Measurements from ENCODE around the gene HSPB6. TPM values are rescaled to one million over a fixed set of nuclear protein-coding genes. Genes with fewer than 3 reads are reported as not detected.

The HSPB6 gene
- polyA plus RNA-seq, 1 of the 3 experiments (the other 2 are of a cell fraction) = 0.43 TPM

DNA sequence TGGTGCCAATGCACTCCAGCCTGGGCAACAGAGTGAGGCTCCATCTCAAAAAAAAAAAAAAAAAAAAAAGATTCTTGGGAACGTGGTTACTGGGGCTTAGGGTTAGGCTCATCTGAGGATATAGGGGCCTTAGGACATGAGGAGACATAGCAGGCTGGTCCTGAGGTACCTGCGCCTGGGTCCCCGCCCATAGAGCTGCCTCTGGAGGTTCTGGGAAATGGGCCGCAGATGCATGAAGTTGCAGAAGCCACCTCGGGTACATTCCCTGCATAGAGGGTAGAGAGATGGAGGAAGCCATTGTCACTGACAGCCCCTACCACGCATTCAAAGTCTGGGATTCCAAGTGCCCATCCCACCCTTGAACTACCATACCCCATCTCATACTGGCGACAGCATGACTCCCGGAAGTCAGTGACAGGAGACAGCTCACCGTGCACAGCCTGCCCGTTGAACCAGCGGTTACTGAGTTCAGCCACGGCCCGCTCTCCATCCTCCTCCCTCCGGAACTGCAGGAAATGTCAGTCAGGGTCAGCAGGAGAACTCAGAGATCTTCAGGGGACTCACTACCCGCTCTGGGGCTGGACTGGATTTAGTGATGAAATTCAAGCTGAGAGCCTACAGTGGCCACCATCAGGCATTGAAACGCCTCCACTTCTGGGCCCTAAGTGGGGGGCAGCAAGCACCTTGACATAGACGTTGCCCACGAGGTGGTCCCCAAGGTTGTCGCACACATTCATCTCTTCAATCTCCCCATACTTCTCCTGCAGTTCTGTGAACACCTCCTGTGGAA, 13.0 kb downstream of the HSPB6 start (continued):
- no peak for TF ChIP-seq GATA2 (CRISPR knock-in tag; IDR thresholded peaks at IDR 0.05)
- TF ChIP-seq PBX3 (IDR thresholded peaks at IDR 0.05) = no peak

GRCh38 chr19:35742121-35742724, 14.6 kb downstream of the HSPB6 start, which contains the start of gene IGFLR1:
Gene IGFLR1, minus strand, starts transcription at chr19:35742452. Its CDS starts 1,272 bp downstream, at chr19:35741180.
- Histone ChIP-seq H3K79me2 (ENCODE audit: insufficient read depth) (peaks cover 17% of the 10 kb centered on the region), H4K20me1 (ENCODE audit: insufficient read depth) (no peaks in the 10 kb centered on the region), H3K27me3 (ENCODE audit: insufficient read depth) (no peaks in the 10 kb centered on the region), H3K9ac (no peak within 1 kb of the TSS), H3K4me3 (ENCODE audit: low read depth in 2 of 2, low read length in 1 of 2) (no peak within 1 kb of the TSS; a peak in 1 of 4 replicates), H2AFZ (ENCODE audit: low read depth) (no peak within 1 kb of the TSS), H3F3A (replicated peaks; ENCODE audit: insufficient read depth) (peaks cover 15% of the 10 kb centered on the region), H3K4me1 (ENCODE audit: control insufficient read depth in 1 of 2, insufficient read depth in 2 of 2, low read depth in 1 of 2, low read length in 1 of 2) (peaks cover 4 to 25% of the 10 kb centered on the region in 2 experiments; a peak in 3 of 4 replicates), H3K4me2 (no peak within 1 kb of the TSS), H3K9me3 (no peaks in the 10 kb centered on the region), H3K9me2 (no peaks in the 10 kb centered on the region), H3K36me3 (replicated peaks in 1 of 2; ENCODE audit: control insufficient read depth in 1 of 2, insufficient read depth in 2 of 2, low read length in 1 of 2) (peaks cover 6 to 20% of the 10 kb centered on the region in 2 experiments), H3K27ac (ENCODE audit: low read depth in 2 of 2, low read length in 1 of 2) (peak within 1 kb of the TSS in 1 of 2 experiments; percentile 90; a peak in 2 of 4 replicates)
- DNase-seq = no peak
- POLR2A ChIA-PET = no interaction called here
- TF ChIP-seq TAF1 (IDR thresholded peaks at IDR 0.05; ENCODE audit: borderline replicate concordance, low read depth, low read length) = no peak
- TF ChIP-seq GABPA (IDR thresholded peaks at IDR 0.05; ENCODE audit: low read depth) = no peak
- TF ChIP-seq FOXM1 (IDR thresholded peaks at IDR 0.05; ENCODE audit: low read depth) = no peak
- TF ChIP-seq TCF12 (IDR thresholded peaks at IDR 0.05) = no peak
- no peak for TF ChIP-seq TEAD4 (IDR thresholded peaks at IDR 0.05; ENCODE audit: borderline replicate concordance, insufficient read depth)
- no peak for TF ChIP-seq CHD2 (IDR thresholded peaks at IDR 0.05; ENCODE audit: low read length, partially characterized antibody)
- no peak for TF ChIP-seq EZH2phosphoT487 (IDR thresholded peaks at IDR 0.05; ENCODE audit: borderline replicate concordance, low read depth)
- TF ChIP-seq, protein P1, sequence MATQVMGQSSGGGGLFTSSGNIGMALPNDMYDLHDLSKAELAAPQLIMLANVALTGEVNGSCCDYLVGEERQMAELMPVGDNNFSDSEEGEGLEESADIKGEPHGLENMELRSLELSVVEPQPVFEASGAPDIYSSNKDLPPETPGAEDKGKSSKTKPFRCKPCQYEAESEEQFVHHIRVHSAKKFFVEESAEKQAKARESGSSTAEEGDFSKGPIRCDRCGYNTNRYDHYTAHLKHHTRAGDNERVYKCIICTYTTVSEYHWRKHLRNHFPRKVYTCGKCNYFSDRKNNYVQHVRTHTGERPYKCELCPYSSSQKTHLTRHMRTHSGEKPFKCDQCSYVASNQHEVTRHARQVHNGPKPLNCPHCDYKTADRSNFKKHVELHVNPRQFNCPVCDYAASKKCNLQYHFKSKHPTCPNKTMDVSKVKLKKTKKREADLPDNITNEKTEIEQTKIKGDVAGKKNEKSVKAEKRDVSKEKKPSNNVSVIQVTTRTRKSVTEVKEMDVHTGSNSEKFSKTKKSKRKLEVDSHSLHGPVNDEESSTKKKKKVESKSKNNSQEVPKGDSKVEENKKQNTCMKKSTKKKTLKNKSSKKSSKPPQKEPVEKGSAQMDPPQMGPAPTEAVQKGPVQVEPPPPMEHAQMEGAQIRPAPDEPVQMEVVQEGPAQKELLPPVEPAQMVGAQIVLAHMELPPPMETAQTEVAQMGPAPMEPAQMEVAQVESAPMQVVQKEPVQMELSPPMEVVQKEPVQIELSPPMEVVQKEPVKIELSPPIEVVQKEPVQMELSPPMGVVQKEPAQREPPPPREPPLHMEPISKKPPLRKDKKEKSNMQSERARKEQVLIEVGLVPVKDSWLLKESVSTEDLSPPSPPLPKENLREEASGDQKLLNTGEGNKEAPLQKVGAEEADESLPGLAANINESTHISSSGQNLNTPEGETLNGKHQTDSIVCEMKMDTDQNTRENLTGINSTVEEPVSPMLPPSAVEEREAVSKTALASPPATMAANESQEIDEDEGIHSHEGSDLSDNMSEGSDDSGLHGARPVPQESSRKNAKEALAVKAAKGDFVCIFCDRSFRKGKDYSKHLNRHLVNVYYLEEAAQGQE (IDR thresholded peaks at IDR 0.05; ENCODE audit: low read depth, low read length) = no peak
- no peak for TF ChIP-seq MAX (IDR thresholded peaks at IDR 0.05; ENCODE audit: low read depth)
- CTCF ChIA-PET = no interaction called here
- 89% methylated on average over 9 of the region's 9 CpGs for WGBS (ENCODE audit: low lambda C conversion rate)

All from SK-N-SH (cell line).